PC-3 (cell line): ENCODE data around the gene MS4A8. TPM values are rescaled to one million over a fixed set of nuclear protein-coding genes. Genes with fewer than 3 reads are reported as not detected.
"Not testable (repeated sequence)": the region's sequence is repeated elsewhere in the genome, so short reads cannot be mapped to it uniquely, and the experiment has no call there.

Experiments
- ATAC-seq: fragments of 200-7000 bp; cut with Tn5 transposase; 2 replicates; pipeline ENCODE4 v1.9.1; 2020; ENCODE audit warnings: mild to moderate bottlenecking, moderate library complexity
- BruUV-seq: library from RNA; stranded (reverse); fragments of 400-500 nt; replicated peaks from 2 replicates; lab custom pipeline; 2021; lab: Mats Ljungman, UMichigan
- CTCF ChIA-PET: fragments of 300-600 bp; sonication (Branson Sonifier 250); formaldehyde crosslinking; loops from one replicate; lab custom pipeline; 2022; ENCODE audit warnings: antibody characterized with exemption; lab: Charles Lee
- POLR2A ChIA-PET: fragments of 300-600 bp; sonication (Branson Sonifier 250); formaldehyde crosslinking; loops from one replicate; lab custom pipeline; 2022; ENCODE audit warnings: antibody characterized with exemption; ENCODE audit not compliant: unreplicated experiment; lab: Charles Lee
- DNase-seq: peaks from one replicate; pipeline ENCODE4 v3.0.0-alpha.2; 2015
- H2AFZ ChIP-seq: fragments of 300-600 bp; sonication (generic); 2 replicates; pipeline ENCODE4 v1.6.0; 2016; ENCODE audit warnings: antibody characterized with exemption, low read length
- H3F3A ChIP-seq: fragments of 300-600 bp; sonication (generic); one replicate; pipeline ENCODE4 v1.6.0; 2017; ENCODE audit warnings: antibody characterized with exemption, low read length, control low read depth, mild to moderate bottlenecking; ENCODE audit not compliant: unreplicated experiment
- H3K27ac ChIP-seq: fragments of 300-600 bp; sonication (generic); 2 replicates; pipeline ENCODE4 v1.5.1; 2016; ENCODE audit warnings: mild to moderate bottlenecking, low read length
- H3K27me3 ChIP-seq: fragments of 300-600 bp; sonication (generic); 2 replicates; pipeline ENCODE4 v1.6.1; 2016; ENCODE audit warnings: low read length, mixed read lengths
- H3K36me3 ChIP-seq: fragments of 300-600 bp; sonication (generic); 2 replicates; pipeline ENCODE4 v1.6.1; 2016; ENCODE audit warnings: low read depth, mixed run types, low read length, mixed read lengths
- H3K4me1 ChIP-seq: fragments of 300-600 bp; sonication (generic); 2 replicates; pipeline ENCODE4 v1.5.1; 2016; ENCODE audit warnings: low read length; ENCODE audit not compliant: insufficient read depth
- H3K4me2 ChIP-seq: fragments of 300-600 bp; sonication (generic); 2 replicates; pipeline ENCODE4 v1.6.0; 2016; ENCODE audit warnings: low read length
- H3K4me3 ChIP-seq: fragments of 300-600 bp; sonication (generic); 2 replicates; pipeline ENCODE4 v1.5.1; 2016; ENCODE audit warnings: mild to moderate bottlenecking, low read length, mixed read lengths
- H3K79me2 ChIP-seq: fragments of 300-600 bp; sonication (generic); 2 replicates; pipeline ENCODE4 v1.6.1; 2017; ENCODE audit warnings: low read length, mixed read lengths
- H3K9ac ChIP-seq: fragments of 300-600 bp; sonication (generic); 2 replicates; pipeline ENCODE4 v1.6.0; 2016; ENCODE audit warnings: mild to moderate bottlenecking, low read length
- H3K9me2 ChIP-seq: fragments of 300-600 bp; sonication (generic); replicated peaks from 2 replicates; pipeline ENCODE4 v1.6.1; 2016; ENCODE audit warnings: mixed run types, low read length, mixed read lengths
- H3K9me3 ChIP-seq: fragments of 300-600 bp; sonication (generic); 2 replicates; pipeline ENCODE4 v1.6.1; 2016; ENCODE audit warnings: low read length, mixed read lengths
- H4K20me1 ChIP-seq: fragments of 300-600 bp; sonication (generic); 2 replicates; pipeline ENCODE4 v1.6.1; 2016; ENCODE audit warnings: low read length, mixed read lengths
- CTCF ChIP-seq: fragments of 300-600 bp; sonication (generic); conservative IDR thresholded peaks from 2 replicates; pipeline ENCODE4 v1.5.1; 2017; ENCODE audit warnings: antibody characterized with exemption, low read depth, mild to moderate bottlenecking, low read length
- EZH2 ChIP-seq: fragments of 300-600 bp; sonication (generic); IDR thresholded peaks from one replicate; pipeline ENCODE4 v1.6.1; 2017; ENCODE audit warnings: antibody characterized with exemption, mild to moderate bottlenecking, low read length; ENCODE audit not compliant: unreplicated experiment
- EZH2phosphoT487 ChIP-seq: fragments of 300-600 bp; sonication (generic); IDR thresholded peaks from 2 replicates; pipeline ENCODE4 v1.6.1; 2018; ENCODE audit warnings: mild to moderate bottlenecking, antibody characterized with exemption, low read length, borderline replicate concordance
- intact Hi-C: fragments of 100-400 bp; cut with micrococcal nuclease; formaldehyde crosslinking; loops from 2 replicates; pipeline ENCODE4 v1.9.0; 2023
- total RNA-seq: library from RNA; depleted of rRNA; stranded (reverse); fragments of >200 nt; gene quantifications from 2 replicates; pipeline ENCODE4 v1.2.3, GENCODE V29; 2014

Gene MS4A8
- total RNA-seq, 1 experiment from 2014 or later: not detected

- no TSS peak for BruUV-seq
- Histone ChIP-seq H3K4me3 (no peak overlapping the region), H3K4me2 (no peak overlapping the region), H3K9ac (no peak overlapping the region), H3K4me1 (no peaks in the 10 kb centered on the region), H3K27me3 (peaks cover 55% of the 10 kb centered on the region), H3K27ac (no peak overlapping the region), H3K36me3 (no peaks in the 10 kb centered on the region), H3K9me3 (no peaks in the 10 kb centered on the region), H3F3A (no peaks in the 10 kb centered on the region), H3K9me2 (no peaks in the 10 kb centered on the region), H4K20me1 (no peaks in the 10 kb centered on the region), H3K79me2 (no peaks in the 10 kb centered on the region), H2AFZ (no peak overlapping the region)
- ChIA-PET POLR2A (no interaction called here), CTCF (no interaction called here)
- TF ChIP-seq CTCF (no peak), EZH2 (no peak), EZH2phosphoT487 (no peak)
- intact Hi-C loops: no loop called here
- ATAC-seq (no peak), DNase-seq (no peak)
Measured at GRCh38 chr11:60754887-60755286, 55.5 kb downstream of the MS4A8 start.

GRCh38 chr11:60756307-60757032 is 57.1 kb downstream of the MS4A8 start, which contains the start of gene MS4A15:
MS4A15 (plus strand) TSS chr11:60756867; CDS start chr11:60763734, 6,867 bp downstream.
- BruUV-seq: no TSS peak
- Histone ChIP-seq H3K9me3 (no peaks in the 10 kb centered on the region), H2AFZ (no peak within 1 kb of the TSS), H3K9ac (no peak within 1 kb of the TSS), H3F3A (no peaks in the 10 kb centered on the region), H3K79me2 (no peaks in the 10 kb centered on the region), H3K4me2 (no peak within 1 kb of the TSS), H3K9me2 (no peaks in the 10 kb centered on the region), H3K27me3 (peaks cover 65% of the 10 kb centered on the region), H3K4me3 (no peak within 1 kb of the TSS), H3K36me3 (no peaks in the 10 kb centered on the region), H4K20me1 (no peaks in the 10 kb centered on the region), H3K4me1 (no peaks in the 10 kb centered on the region), H3K27ac (no peak within 1 kb of the TSS)
- ChIA-PET POLR2A (no interaction called here), CTCF (no interaction called here)
- DNase-seq: peak; percentile 83
- TF ChIP-seq CTCF: peak; percentile 72
- TF ChIP-seq EZH2phosphoT487: no peak
- no peak for TF ChIP-seq EZH2
- intact Hi-C loops: loop anchor here (2.0 kb wide), 1 partner anchor 56 kb away; no protein-coding TSS in a partner anchor
- peak; percentile 68; the same call in 1 of the 2 replicates for ATAC-seq

DNA sequence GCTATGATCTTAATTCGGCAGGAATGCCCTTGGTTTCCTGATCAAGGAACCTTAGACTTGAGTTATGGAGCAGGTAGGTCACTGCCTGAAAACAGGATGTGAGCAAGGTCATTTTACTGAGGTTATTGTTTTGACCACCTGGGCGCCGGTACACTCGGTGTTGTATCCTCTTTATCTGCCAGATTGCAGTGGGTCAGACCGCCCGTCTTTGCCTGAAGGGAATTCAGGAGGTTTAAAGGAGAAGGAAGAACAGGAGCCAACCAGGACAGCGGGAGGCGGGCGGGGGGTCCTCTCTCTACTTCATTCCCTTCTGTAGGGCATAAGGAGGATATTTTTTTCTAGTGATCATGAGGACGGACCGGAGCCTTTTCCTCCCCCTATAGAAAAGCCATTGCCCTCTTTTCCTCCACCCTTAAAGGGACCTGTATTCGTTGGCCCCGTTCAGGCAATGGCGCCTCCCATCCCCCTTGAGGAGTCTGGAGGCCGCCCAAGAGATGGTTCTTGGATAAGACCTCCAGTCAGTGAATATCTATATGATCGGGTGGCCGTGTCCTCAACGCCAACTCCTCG is 57.9 kb downstream of the MS4A8 start:
- CTCF ChIA-PET: no interaction called here
- no peak overlapping the region for H3K27ac ChIP-seq
- no peaks in the 10 kb centered on the region for H3K9me2 ChIP-seq
- TF ChIP-seq EZH2: no peak
- TF ChIP-seq EZH2phosphoT487: no peak
- no peak for TF ChIP-seq CTCF
- ATAC-seq (no peak), DNase-seq (no peak)
- no peaks in the 10 kb centered on the region for H3K9me3 ChIP-seq
- H3K36me3 ChIP-seq: no peaks in the 10 kb centered on the region
- no peak overlapping the region for H3K4me2 ChIP-seq
- BruUV-seq: no TSS peak
- H3K4me3 ChIP-seq: no peak overlapping the region
- H3K4me1 ChIP-seq: no peaks in the 10 kb centered on the region
- intact Hi-C loops: loop anchor here (2.0 kb wide), 1 partner anchor 57 kb away; no protein-coding TSS in a partner anchor
- H3K27me3 ChIP-seq: peaks cover 67% of the 10 kb centered on the region
- no peaks in the 10 kb centered on the region for H3K79me2 ChIP-seq
- H2AFZ ChIP-seq: no peak overlapping the region
- no peaks in the 10 kb centered on the region for H4K20me1 ChIP-seq
- no peak overlapping the region for H3K9ac ChIP-seq
- POLR2A ChIA-PET: no interaction called here
- H3F3A ChIP-seq: no peaks in the 10 kb centered on the region

- POLR2A ChIA-PET, H3K4me1 ChIP-seq, H3K9me3 ChIP-seq, H2AFZ ChIP-seq, H3F3A ChIP-seq, H3K9me2 ChIP-seq, intact Hi-C loops, ATAC-seq, H3K4me2 ChIP-seq, H4K20me1 ChIP-seq, H3K36me3 ChIP-seq, DNase-seq, H3K27ac ChIP-seq, H3K4me3 ChIP-seq, CTCF ChIA-PET, BruUV-seq, H3K79me2 ChIP-seq, H3K9ac ChIP-seq: not testable (repeated sequence)
- peaks cover 57% of the 10 kb centered on the region for H3K27me3 ChIP-seq
Measured at GRCh38 chr11:60758671-60759070, 59.3 kb downstream of the MS4A8 start.
